Measurements from ENCODE around the gene KRTCAP2. TPM values are rescaled to one million over a fixed set of nuclear protein-coding genes. Genes with fewer than 3 reads are reported as not detected.
A peak's percentile ranks its signal among the peaks of the same experiment; 100 is the strongest.
"Not testable (repeated sequence)": the region's sequence is repeated elsewhere in the genome, so short reads cannot be mapped to it uniquely, and the experiment has no call there.

The KRTCAP2 gene
- 108 TPM for total RNA-seq (ENCODE audit: unreplicated experiment)
- long read RNA-seq, transcript KRTCAP2-206 (4 exons, 785 nt), result minor isoform, 6 of 84 reads
- long read RNA-seq, transcript KRTCAP2-201 (5 exons, 552 nt), result major isoform, 73 of 84 reads
- long read RNA-seq, partial matches to known transcripts, result 0 of 84 reads
- long read RNA-seq, other reads (novel, unspliced or antisense), result 1 of 84 reads

DNA sequence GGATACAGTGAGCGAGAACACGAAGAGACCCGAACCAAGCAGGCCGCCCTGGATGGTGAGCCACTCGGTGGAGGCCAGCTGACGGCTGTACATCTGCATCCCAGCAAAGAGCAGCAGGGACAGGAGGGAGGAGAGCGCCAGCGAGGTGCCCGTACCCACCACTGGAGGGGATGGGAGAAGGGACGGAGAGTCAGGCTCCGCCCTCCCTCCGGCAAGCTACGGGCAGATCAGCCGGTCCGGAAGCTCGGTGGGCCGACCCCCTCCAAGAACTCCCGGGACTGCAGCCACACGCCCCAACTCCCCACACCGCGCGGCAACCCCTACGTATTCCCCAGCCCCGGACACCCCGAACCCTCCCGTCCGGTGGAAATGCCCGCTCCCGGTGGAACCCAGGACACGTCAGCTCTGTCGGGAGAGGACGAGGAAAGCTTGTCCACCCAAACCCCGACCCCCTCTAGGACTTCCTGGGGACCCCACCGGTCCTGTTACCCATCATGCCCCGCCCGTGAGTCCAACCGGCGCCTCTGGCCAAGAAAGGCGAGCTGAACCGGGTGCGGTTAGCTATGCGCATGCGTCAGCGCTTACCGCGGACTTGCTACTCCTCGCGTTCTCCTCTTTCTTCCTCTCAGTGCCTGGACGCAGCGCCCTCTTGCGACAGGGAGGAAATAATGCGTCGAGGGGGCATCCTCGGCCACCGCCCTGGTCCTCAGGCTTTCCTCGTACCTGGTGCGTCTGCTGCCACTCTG lies at the start of gene KRTCAP2:
Gene KRTCAP2 (minus strand): TSS at position 573 of the 746 bp plus-strand sequence. CDS start 80 bp downstream, at position 493.
- H3K36me3 Mint-ChIP-seq (ENCODE audit: unreplicated experiment), result peaks cover 5% of the 10 kb centered on the region
- peaks cover 13% of the 10 kb centered on the region for H3K4me1 Mint-ChIP-seq (ENCODE audit: low read depth, unreplicated experiment)
- H3K4me3 Mint-ChIP-seq (ENCODE audit: unreplicated experiment), result peak within 1 kb of the TSS; percentile 93
- peaks cover 17% of the 10 kb centered on the region for H3K27me3 Mint-ChIP-seq (ENCODE audit: unreplicated experiment)
- peaks cover 15% of the 10 kb centered on the region for H3K9me3 Mint-ChIP-seq (ENCODE audit: unreplicated experiment)
- TF ChIP-seq, protein P1, sequence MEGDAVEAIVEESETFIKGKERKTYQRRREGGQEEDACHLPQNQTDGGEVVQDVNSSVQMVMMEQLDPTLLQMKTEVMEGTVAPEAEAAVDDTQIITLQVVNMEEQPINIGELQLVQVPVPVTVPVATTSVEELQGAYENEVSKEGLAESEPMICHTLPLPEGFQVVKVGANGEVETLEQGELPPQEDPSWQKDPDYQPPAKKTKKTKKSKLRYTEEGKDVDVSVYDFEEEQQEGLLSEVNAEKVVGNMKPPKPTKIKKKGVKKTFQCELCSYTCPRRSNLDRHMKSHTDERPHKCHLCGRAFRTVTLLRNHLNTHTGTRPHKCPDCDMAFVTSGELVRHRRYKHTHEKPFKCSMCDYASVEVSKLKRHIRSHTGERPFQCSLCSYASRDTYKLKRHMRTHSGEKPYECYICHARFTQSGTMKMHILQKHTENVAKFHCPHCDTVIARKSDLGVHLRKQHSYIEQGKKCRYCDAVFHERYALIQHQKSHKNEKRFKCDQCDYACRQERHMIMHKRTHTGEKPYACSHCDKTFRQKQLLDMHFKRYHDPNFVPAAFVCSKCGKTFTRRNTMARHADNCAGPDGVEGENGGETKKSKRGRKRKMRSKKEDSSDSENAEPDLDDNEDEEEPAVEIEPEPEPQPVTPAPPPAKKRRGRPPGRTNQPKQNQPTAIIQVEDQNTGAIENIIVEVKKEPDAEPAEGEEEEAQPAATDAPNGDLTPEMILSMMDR (IDR thresholded peaks at IDR 0.05; ENCODE audit: partially characterized antibody, unreplicated experiment), result peak; percentile 94
- peak within 1 kb of the TSS; percentile 94 for H3K27ac Mint-ChIP-seq (ENCODE audit: unreplicated experiment)
- peak; percentile 98 for DNase-seq

DNA sequence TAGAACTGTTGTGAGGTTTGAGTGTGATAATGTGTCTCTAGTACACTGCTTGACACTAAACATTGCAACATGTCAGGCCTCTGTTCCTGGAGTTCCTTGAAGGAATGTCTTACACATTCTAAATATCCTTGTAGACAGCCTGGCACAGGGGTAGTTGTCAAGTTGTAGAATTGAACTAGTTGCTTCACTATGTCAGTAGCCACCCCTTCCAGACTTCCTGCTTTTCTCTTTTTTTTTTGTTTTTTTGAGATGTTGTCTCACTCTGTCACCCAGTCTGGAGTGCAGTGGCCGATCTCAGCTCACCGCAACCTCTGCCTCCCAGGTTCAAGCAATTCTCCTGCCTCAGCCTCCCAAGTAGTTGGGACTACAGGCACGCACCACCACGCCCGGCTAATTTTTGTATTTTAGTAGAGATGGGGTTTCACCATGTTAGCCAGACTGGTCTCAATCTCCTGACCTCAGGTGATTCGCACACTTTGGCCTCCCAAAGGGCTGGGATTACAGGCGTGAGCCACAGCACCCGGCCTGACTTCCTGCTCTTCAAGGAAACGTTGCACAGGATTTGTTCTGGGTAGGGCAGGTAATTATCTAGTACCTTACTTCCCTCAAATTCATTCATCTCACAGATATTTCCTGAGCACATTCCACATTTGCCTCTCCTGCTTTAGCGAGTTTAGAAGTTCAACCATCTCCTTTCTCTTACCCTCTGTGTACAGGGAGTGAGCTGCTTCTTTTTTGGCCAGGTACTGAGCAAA lies 47.3 kb upstream of the KRTCAP2 start:
- not testable (repeated sequence) for DNase-seq; H3K4me1 Mint-ChIP-seq (ENCODE audit: low read depth, unreplicated experiment); H3K4me3 Mint-ChIP-seq (ENCODE audit: unreplicated experiment); H3K9me3 Mint-ChIP-seq (ENCODE audit: unreplicated experiment); H3K27me3 Mint-ChIP-seq (ENCODE audit: unreplicated experiment); H3K36me3 Mint-ChIP-seq (ENCODE audit: unreplicated experiment)
- peak overlapping the region; percentile 12 for H3K27ac Mint-ChIP-seq (ENCODE audit: unreplicated experiment)

DNA sequence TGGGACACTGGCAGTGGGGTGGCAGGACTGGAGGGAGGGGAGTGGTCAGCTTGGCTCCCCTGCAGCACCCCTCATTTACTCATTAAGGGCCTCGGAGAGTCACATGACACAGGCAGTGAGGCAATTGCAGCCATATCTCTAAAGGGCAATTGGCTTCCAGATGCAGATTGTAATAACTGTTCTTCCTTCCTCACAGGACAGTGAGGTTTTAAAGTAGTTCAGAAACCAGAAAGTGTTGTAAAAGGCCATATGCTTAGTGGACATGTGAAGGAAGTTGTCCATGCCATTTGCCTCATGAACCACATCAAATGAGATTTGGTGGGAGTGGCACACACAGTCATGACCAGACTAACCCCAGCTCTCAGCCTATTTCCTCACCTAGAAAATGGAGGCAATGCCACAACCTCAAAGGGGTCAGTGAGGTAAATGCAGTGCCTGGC lies 46.5 kb upstream of the KRTCAP2 start:
- no peak for DNase-seq
- peak overlapping the region; percentile 54 for H3K4me3 Mint-ChIP-seq (ENCODE audit: unreplicated experiment)
- peak overlapping the region; percentile 73 for H3K27ac Mint-ChIP-seq (ENCODE audit: unreplicated experiment)
- peaks cover 4% of the 10 kb centered on the region for H3K9me3 Mint-ChIP-seq (ENCODE audit: unreplicated experiment)
- H3K4me1 Mint-ChIP-seq (ENCODE audit: low read depth, unreplicated experiment), result no peaks in the 10 kb centered on the region
- TF ChIP-seq, protein P1 (IDR thresholded peaks at IDR 0.05; ENCODE audit: partially characterized antibody, unreplicated experiment), result no peak
- no peaks in the 10 kb centered on the region for H3K27me3 Mint-ChIP-seq (ENCODE audit: unreplicated experiment)
- no peaks in the 10 kb centered on the region for H3K36me3 Mint-ChIP-seq (ENCODE audit: unreplicated experiment)

DNA sequence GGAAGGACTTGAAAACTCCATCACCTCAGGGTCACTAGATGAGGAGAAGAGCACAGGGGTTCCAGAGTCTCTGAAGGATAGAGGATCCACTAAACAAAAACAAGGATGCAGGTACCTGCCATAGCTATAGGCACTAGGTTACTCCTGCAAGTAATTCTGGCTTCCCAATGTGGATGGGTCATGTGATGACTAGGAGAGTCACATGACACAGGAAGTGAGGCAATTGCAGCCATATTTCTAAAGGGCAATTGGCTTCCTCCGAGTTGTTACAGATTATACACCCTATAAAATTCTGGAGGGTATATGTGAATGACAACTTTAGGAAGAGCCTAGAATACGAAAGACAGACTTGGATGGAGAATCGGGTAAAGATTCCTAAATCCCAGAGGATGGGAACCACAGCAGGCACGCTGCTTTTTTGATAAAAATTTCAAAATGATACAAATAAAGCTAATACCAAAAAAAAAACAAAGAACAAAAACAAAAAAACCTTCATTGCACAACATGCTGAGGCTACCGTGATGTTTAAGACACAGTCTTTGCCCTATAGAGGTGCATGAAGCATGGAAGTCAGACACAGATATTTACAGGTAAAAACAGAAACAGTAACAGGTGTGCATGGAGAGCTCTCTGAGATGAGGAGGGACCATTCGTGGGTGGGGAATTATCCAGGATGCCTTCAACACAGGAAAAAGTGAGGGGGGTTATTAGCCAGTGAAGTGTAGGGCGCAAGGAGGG lies 45.9 kb upstream of the KRTCAP2 start:
- TF ChIP-seq, protein P1 (IDR thresholded peaks at IDR 0.05; ENCODE audit: partially characterized antibody, unreplicated experiment), result no peak
- Mint-ChIP-seq H3K4me1 (ENCODE audit: low read depth, unreplicated experiment) (no peaks in the 10 kb centered on the region), H3K9me3 (ENCODE audit: unreplicated experiment) (peaks cover 4% of the 10 kb centered on the region), H3K36me3 (ENCODE audit: unreplicated experiment) (no peaks in the 10 kb centered on the region), H3K27me3 (ENCODE audit: unreplicated experiment) (no peaks in the 10 kb centered on the region), H3K4me3 (ENCODE audit: unreplicated experiment) (peak overlapping the region; percentile 73), H3K27ac (ENCODE audit: unreplicated experiment) (peak overlapping the region; percentile 73)
- DNase-seq, result no peak

DNA sequence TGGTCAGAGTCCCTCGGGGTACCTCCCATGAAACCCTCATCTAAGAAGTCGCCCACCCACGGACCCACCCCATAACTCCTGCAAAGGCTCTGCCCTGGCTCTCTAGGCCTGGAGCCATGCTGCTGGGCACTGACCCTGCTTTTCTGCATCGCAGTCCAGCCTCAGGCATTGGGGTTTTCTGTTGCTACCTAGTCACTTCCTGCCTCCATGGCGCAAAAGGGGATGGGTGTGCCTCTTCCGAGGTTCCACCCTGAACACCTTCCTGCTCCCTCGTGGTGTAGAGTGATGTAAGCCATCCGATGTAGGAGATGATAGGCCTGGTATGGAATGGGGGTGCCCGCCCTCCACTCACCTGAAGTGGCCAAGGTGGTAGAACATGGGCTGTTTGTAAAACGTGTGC lies 41.6 kb upstream of the KRTCAP2 start:
- DNase-seq; H3K27ac Mint-ChIP-seq (ENCODE audit: unreplicated experiment); H3K4me1 Mint-ChIP-seq (ENCODE audit: low read depth, unreplicated experiment); H3K27me3 Mint-ChIP-seq (ENCODE audit: unreplicated experiment); H3K9me3 Mint-ChIP-seq (ENCODE audit: unreplicated experiment); H3K4me3 Mint-ChIP-seq (ENCODE audit: unreplicated experiment); H3K36me3 Mint-ChIP-seq (ENCODE audit: unreplicated experiment): not testable (repeated sequence)

DNA sequence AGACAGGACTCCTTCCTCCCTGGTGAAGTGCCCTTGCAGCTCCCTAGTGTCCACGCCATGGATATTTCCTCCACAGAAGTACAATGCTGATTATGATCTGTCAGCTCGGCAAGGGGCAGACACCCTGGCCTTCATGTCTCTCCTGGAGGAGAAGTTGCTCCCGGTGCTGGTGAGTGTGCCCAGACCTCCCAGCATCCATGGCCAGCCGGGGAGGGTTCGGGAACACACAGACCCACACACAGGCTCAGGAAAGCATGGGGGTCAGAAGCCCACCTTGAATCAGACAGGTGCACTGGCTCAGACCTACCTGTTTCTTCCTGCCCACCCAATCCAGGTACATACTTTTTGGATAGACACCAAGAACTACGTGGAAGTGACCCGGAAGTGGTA lies 38.9 kb upstream of the KRTCAP2 start:
- peaks cover 18% of the 10 kb centered on the region for H3K9me3 Mint-ChIP-seq (ENCODE audit: unreplicated experiment)
- not testable (repeated sequence) for H3K36me3 Mint-ChIP-seq (ENCODE audit: unreplicated experiment); H3K27ac Mint-ChIP-seq (ENCODE audit: unreplicated experiment); H3K4me1 Mint-ChIP-seq (ENCODE audit: low read depth, unreplicated experiment); DNase-seq; H3K4me3 Mint-ChIP-seq (ENCODE audit: unreplicated experiment)
- peaks cover 12% of the 10 kb centered on the region for H3K27me3 Mint-ChIP-seq (ENCODE audit: unreplicated experiment)

DNA sequence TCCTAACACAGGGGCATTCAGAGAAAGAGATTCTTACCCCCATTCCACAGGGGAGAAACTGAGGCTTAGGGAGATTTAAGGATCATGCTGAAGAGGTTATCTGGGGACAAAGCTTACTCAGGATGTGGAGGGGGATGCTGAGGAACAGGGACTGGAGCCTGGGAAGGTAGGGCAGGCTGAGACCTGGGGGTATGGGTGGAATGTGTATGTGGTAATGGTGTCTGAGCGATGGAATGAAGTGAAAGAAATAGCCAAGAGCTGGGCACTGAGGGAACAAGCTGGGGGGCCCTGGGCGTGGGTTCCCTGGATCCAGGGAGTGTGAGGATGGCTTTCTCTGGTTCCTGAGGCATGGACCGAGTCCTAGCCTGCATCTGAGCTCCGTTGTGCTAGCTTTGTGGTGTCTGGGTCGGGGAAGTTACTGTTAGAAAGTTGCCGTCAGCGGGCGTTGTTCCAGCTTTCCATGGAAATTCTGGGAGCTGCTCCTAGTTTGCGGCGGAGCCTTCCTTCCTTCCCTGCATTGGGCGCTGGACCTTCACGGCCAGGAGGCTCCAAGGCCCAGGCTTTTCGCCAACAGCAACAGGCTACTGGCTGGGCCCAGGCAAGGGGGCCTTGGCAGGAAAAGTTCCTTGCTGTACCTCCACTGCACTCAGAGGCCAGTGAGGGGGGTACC lies 38.4 kb upstream of the KRTCAP2 start:
- not testable (repeated sequence) for H3K36me3 Mint-ChIP-seq (ENCODE audit: unreplicated experiment); H3K4me3 Mint-ChIP-seq (ENCODE audit: unreplicated experiment); H3K27ac Mint-ChIP-seq (ENCODE audit: unreplicated experiment); DNase-seq; H3K4me1 Mint-ChIP-seq (ENCODE audit: low read depth, unreplicated experiment)
- H3K27me3 Mint-ChIP-seq (ENCODE audit: unreplicated experiment), result peaks cover 17% of the 10 kb centered on the region
- peaks cover 22% of the 10 kb centered on the region for H3K9me3 Mint-ChIP-seq (ENCODE audit: unreplicated experiment)

All from glutamatergic neuron (in vitro differentiated cells).